GM21423 (cell line): ENCODE data around the gene RDH13.
"Not testable (repeated sequence)": the region's sequence is repeated elsewhere in the genome, so short reads cannot be mapped to it uniquely, and the experiment has no call there.

ENCODE experiments used
- ATAC-seq: cut with Tn5 transposase; IDR thresholded peaks from one replicate; pipeline ENCODE4 v1.9.1; 2021; ENCODE audit warnings: mild to moderate bottlenecking, moderate library complexity; ENCODE audit not compliant: unreplicated experiment

RDH13 gene

DNA sequence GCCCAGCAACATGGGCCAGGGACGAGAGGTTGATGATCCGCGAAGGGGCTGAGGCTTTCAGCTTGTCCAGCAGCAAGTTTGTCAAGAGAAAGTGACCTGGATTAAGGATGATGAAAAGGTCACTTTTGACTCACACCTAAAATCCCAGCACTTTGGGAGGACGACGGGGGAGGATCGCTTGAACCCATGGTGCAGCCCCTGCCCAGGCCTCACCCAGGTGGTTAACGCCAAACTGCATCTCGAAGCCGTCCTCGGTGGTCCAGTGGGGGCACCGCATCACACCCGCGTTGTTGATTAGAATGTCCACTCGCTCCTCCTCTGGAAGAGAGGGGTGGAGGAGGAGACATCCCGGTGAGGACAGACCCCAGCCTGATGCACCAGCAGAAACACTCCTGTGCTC, 14.5 kb downstream of the RDH13 start:
- no peak for ATAC-seq

DNA sequence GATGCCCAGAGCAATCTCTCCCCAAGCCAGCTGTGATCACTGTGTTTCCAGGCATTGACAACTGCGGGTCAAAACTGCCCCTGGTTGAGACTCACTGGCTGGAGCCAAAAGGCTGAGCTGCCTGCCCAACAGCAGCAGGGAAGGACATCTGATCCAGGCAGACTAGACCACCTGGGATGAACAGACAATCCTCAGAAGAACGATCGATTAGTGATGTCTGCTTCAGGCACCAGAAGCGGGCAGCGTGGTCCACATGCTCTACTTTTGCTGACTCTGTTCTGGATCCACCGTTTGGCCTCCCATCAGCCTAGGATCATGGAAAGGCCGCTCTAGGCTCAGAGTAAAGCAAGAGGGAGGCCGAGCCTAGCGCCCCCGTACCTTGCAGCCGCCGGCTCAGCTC, 15.0 kb downstream of the RDH13 start:
- ATAC-seq = no peak

DNA sequence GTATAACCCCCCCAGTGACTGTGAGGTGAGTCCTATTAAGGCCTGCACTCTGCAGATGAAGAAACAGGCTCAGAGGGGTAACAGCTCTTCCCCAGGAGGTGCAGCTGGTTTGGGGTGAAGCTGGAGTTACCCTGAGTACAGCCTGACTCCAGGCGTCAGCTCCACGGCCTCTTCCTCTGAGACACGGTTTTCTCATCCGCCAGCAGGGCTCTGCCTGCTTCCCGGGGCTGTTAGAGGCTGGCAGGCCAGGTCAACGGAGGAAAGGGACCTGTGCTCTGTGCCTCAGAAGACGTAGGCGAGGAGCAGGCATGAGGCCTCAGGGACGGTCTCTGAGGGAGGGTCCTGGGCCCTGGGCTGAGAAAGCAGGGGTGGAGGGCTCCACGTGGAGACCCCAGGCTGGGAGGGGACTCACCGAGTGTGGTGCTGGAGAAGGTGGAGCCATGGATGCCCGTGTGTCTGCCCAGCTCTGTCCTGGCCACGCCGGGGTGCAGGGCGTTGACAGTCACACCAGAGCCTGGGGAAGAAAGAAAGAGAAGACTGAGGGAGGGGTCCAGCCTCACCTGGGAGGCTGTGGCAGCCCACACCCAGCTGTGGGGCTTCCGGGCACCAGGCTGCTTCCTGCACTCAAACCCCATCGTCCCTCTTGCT, 15.8 kb downstream of the RDH13 start:
- ATAC-seq = no peak

DNA sequence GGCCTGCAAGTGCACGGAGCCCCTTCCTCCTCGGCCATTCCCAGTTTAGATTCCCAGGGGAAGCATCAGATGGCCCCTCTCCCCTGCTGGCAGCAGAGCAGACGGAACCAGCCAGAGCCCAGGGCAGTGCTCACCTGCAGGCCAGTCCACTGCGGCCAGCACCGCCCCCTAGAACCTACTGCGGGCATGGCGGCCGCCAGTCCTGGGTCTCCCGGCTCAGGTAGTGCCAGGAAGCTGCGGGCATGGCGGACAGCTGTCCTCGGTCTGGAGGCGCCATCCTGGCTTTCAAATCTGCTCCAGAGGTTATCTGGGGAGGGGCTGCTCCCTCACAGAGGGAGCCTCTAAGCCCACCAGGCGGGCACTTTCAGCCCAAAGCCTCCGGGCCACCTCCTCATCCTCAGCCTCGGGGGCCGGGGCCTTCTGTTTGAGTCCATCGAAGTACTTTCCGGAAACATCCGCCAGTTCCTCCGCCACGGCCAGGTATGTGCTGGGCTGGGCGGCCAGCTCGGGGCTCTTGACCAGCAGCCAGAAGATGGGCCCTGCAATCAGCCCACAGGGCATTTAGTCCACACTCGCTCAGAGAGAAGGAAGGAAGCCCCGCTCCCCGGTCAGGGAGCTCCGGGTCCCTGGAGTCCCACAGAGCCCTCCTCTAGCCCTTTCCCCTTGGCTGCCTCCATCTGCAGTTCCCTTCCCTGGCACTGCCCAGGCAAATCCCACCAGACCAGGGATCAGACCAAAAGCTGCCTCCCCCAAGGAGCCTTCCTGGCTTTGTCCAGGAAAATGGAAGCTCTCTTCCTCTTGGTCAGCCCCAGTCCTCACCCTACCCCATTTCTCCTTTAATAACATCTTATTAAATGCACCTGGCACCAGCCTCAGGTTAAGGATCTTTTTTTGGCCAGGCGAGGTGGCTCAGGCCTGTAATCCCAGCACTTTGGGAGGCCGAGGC, 17.9 kb downstream of the RDH13 start:
- ATAC-seq = no peak

DNA sequence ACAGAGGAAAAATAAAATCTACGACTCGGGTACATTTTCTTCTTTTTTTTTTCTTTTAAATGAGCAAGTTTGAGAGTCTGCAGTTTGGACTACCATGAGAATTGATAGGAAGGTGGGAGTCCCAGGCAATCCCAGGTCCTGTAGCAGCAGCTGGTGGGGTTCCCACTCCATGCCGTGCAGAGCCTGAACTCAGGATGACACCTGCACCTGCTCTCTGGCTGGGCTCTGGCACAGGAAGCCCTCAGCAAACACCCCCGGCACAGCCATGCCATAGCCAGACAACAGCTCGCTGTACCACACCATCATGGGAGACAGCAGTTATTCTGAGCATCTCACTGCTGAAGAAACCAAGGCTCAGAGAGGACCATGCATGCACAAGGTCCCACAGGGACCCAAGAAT, 18.7 kb downstream of the RDH13 start:
- no peak for ATAC-seq

DNA sequence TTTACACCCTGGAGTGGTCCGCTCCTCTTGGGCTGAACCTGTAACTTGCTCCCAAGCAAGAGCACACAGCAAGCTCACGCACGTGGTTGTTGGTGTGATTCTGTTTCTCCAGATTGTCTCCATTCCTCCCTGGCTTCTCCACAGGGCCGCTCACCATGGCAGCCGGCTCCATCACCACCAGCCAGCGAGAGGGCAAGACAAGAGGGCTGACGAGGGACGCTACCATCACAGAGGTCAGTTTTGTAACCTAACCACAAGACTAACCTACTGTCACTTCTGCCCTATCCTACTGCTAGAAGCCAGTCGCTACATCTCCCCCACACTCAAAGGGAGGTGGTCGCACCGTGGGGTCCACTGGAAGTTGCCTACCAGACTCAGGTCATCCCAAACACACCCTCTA, 20.3 kb downstream of the RDH13 start:
- ATAC-seq = no peak

DNA sequence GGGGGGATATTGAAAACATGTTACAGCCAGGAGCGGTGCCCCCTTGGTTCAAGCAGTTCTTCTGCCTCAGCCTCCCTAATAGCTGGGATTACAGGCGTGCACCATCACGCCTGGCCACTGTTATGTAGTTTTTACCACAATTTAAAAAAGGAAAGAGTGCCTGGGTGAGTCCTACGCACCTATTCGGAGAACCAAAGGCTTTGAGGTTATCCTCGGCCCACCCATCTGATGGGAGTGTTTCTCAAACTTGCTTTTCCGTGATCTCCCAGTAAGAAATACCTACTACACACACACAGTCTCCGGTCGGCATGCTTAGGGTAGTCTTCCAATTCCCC, 20.6 kb downstream of the RDH13 start:
- ATAC-seq = no peak

DNA sequence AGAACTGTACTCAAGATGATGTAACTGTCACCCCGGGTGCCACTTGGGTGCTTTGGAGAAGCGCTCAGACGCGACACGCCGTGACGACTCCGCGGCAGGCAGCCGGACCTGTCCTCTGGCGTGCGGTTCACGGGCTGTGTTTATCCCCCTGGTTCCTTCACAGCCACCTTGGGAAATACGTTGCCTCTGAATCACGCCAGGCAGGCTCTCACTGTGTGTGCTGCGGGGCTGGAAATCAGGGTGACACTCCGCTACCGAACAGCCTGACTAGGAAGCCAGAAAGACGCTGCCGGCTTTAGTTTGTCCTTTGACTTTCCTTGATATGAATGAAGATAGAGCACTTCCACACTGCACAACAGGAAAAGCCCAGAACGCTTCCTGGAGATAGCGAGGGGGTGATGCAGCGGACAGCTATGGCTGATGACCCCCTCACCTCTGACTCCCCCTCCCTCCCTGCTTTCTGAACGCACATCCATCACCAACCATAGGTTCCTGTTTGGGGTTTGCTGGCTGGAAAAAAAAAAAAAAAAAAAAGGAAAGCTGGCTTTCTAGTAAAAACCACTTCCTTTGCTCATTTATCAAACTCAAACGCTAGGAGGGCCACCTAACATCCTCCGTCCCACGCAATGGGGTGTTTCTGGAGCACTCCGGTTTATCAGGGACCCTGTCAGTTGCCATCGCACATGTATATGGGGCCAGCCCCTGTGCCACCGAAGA, 21.2 kb downstream of the RDH13 start:
- ATAC-seq = no peak

DNA sequence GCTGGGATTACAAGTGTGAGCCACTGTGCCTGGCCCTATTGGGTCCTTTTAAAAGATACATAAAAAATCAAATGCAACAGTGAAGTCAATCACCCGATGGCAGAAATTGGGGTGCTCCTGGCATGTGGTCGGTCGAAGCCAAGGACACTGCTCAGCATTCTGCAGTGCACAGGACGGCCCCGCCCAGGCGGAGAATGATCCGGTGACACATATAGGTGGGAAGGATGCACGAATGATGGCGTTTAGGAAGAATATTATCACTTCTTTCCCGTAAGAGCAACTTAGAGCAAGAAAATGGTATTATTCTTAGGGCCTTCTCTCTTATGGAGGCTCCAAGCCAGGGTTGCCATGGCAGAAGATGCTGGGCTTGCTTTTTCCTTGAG, 21.7 kb downstream of the RDH13 start:
- ATAC-seq = no peak

DNA sequence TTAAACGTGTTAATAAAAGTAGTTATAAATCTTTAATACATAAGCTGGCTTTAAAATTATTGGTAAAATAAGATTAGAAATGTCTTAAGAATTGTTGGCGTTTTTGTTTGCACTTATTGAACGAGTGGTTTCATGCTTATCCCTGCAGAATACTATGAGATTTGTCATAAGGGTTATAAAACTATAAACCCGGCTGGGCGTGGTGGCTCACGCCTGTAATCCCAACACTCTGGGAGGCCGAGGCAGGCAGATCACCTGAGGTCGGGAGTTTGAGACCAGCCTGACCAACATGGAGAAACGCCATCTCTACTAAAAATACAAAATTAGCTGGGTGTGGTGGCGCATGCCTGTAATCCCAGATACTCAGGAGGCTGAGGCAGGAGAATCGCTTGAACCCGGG, 22.3 kb downstream of the RDH13 start:
- ATAC-seq = not testable (repeated sequence)

DNA sequence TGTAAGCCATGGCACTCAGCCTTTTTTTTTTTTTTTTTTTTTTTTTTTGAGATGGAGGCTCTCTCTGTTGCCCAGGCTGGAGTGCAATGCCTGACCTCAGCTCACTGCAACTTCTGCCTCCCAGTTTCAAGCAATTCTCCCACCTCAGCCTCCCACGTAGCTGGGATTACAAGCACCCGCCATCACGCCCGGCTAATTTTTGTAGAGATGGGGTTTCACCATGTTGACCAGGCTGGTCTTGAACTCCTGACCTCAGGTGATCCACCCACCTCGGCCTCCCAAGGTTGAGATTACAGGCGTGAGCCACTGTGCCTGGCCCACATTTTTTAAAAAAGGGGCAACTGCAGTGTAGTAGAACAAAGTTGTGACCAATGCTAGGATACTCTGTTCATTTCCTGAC, 25.3 kb downstream of the RDH13 start:
- ATAC-seq = not testable (repeated sequence)

DNA sequence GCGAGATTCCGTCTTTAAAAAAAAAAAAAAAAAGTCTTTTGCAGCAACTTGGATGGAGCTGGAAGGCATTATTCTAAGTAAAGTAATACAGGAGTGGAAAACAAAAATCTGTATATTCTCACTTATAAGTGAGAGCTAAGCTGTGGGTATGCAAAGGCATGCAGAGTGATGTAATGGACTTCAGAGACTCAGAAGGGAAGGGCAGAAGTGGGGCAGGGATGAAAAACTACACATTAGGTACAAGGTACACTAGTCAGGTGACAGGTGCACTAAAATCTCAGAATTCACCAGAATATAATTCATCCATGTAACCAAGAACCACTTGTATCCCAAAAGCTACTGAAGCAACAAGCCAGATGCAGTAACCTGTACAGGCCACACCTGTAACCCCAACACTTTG, 26.9 kb downstream of the RDH13 start:
- no peak for ATAC-seq

DNA sequence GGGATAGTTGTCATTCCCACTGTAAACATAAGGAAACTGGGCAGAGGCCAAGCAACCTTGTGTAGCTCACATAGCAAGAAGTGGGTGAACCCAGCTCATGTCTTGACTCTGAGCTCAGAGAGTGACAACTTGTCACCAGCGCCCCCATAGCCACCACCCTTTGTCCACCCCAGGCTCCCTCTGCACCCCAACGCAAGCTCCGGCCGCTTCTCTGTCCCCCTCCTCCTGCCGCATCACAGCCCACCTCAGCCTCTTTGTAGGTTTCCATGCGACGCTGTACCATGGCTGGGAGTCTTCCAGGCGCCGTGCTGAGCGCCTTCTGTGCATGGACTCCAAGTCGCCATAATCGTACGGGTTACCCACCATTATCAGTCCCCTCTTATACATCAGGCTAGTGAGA, 28.2 kb downstream of the RDH13 start:
- no peak for ATAC-seq

DNA sequence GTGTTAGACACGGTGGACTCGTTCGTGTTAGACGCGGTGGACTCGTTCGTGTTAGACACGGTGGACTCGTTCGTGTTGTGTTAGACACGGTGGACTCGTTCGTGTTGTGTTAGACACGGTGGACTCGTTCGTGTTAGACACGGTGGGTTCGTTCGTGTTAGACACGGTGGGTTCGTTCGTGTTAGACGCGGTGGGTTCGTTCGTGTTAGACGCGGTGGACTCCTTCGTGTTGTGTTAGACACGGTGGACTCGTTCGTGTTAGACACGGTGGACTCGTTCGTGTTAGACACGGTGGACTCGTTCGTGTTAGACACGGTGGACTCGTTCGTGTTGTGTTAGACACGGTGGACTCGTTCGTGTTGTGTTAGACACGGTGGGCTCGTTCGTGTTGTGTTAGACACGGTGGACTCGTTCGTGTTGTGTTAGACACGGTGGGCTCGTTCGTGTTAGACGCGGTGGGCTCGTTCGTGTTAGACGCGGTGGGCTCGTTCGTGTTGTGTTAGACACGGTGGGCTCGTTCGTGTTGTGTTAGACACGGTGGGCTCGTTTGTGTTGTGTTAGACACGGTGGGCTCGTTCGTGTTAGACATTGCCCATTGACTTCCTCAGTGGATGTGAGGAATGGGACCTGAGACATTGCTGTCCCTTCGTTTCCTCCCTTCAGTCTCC, 29.8 kb downstream of the RDH13 start:
- not testable (repeated sequence) for ATAC-seq

DNA sequence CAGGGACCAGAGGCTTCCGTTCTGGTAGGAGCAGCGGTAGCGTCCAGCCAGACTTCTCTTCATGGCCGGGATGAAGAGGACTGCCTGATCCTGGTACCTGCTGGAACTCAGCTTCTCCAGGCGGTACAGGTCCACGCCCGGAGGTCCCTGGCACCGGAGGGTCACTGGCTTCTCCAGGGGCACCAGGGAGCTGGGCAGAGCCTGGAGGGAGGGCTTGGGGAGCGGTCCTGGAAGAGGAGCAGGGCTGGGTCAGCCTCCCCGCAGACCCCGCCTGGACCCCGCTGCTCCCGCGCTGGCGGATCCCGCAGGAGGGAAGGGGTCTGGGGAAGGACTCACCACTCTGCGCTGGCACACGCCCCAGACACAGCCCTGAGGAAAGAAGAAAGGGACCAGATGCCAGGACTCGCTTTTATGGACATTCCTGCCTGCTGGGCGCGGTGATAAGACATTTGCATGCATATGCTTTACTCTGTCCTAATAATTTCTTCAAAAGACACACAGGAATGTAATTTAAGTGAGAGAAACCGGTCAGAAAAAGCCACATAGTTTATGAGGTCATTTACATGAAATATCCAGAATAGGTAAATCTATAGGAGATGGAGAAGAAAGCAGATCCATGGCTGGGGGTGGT, 30.7 kb downstream of the RDH13 start:
- ATAC-seq = no peak

DNA sequence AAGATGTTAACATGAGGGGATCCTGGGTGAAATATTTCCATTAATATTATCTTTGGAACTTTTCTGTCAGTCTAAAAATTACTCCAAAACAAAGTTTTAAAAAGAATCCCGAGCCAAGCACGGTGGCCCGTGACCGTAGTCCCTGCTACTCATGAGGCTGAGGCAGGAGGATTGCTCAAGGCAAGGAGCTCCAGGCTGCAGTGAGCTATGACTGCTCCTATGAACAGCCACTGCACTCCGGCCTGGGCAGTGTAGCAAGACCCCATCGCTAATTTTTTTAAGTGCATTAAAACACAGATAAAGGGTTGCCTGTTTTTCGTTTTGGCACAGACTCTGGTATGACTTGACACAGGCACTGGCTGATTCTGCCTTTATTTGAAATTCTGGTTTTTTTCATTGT, 31.8 kb downstream of the RDH13 start:
- ATAC-seq = no peak

DNA sequence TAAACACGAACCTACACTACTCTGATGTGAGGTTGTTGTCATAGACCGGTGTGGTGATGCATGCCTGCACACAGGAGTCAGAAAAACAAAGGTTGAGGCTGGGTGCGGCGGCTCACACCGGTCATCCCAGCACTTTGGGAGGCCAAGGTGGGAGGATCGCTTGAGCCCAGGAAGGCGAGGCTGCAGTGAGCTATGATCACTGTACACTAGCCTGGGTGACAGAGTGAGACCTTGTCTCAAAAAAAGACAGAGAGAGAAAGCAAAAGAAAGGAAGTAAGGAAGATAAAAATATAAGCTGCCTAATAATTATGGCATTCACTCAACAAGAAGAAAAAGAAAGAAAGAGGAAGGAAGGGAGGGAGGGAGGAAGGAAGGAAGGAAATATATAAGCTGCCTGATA, 34.2 kb downstream of the RDH13 start:
- ATAC-seq = no peak

DNA sequence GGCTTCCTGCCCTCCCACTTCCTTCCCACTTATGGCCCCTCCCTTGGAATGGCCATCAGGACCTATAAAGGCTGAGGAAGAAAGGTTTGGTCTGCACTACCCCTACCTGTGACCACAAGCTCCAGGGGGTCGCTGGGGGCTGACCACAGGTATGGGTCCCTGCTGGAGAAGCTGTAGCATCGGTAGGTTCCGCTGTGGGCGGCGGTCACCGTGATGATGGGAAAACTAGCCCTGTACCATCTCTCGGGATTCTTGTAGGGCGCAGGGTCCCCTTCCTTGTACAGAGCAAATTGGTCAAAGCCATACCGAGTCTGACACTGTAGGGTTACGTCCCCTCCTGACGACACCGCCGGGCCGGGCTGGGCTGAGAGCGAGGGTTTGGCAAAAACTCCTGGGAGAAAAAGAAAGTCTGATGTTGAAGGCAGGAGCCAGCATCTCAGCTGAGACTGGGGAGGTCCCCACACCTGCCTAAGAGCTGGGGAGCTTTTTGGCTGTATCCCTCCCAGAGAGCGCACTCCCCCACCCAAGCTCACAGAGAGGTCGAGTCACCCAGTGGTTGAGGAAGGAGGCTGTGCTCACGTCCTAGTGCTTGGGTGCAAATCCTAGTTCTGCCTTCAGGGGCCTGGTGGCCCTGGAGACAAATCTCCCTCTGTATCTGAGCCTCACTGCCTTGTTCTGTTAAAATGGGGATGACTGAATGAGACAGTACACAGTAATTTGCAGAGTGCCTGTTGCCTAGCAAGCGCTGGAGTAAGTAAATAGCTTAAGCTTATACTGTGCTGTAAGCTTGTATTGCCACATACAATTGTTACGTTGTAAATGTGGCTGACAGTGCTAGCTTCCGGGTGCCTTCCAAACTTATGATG, 35.2 kb downstream of the RDH13 start:
- ATAC-seq = no peak

DNA sequence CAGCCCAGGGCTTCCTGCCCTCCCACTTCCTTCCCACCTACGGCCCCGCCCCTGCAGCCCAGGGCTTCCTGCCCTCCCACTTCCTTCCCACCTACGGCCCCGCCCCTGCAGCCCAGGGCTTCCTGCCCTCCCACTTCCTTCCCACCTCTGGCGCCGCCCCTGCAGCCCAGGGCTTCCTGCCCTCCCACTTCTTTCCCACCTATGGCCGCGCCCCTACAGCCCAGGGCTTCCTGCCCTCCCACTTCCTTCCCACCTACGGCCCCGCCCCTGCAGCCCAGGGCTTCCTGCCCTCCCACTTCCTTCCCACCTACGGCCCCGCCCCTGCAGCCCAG, 35.8 kb downstream of the RDH13 start:
- ATAC-seq = not testable (repeated sequence)

DNA sequence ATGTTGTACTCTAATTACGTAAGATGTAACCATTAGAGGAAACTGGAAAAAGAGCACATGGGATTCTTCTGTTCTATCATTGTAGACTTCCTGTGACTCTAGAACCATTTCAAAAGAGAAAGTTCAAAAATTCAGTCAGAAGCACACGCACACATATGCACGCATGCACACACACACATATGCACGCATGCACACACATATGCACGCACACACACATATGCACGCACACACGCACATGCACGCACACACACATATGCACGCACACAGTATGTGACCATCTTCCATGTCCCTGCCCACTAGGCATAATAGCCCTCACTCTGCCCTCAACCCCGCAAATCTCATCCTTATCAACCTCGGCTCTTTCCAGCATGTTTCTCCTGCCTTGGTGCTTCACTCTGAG, 38.8 kb downstream of the RDH13 start:
- ATAC-seq = no peak
